SIG-M5 treated with dmso at 0.1 percent for 504 hours (cell line): ENCODE data around the gene PLD4.
"Not testable (repeated sequence)": the region's sequence is repeated elsewhere in the genome, so short reads cannot be mapped to it uniquely, and the experiment has no call there.

ENCODE experiments used
- DNase-seq: peaks from one replicate; lab custom pipeline; 2025; ENCODE audit not compliant: unreplicated experiment; lab: John Stamatoyannopoulos, UW

PLD4 gene

GRCh38 chr14:104924421-104925213 lies at the start of gene PLD4:
Gene PLD4 (plus strand): TSS chr14:104924879. CDS start chr14:104927141, 2,262 bp downstream.
- DNase-seq, result peak; percentile 86

- no peak for DNase-seq
These were observed 49.3 kb upstream of the PLD4 start for GRCh38 chr14:104875412-104875751.

GRCh38 chr14:104875811-104876210 lies 48.9 kb upstream of the PLD4 start:
- DNase-seq, result no peak

- DNase-seq, result no peak
These were observed 48.4 kb upstream of the PLD4 start for GRCh38 chr14:104876251-104876699.

- no peak for DNase-seq
These were observed 47.4 kb upstream of the PLD4 start for GRCh38 chr14:104877066-104877805.

- DNase-seq, result no peak
These were observed 46.7 kb upstream of the PLD4 start for GRCh38 chr14:104877806-104878550.

- no peak for DNase-seq
These were observed 46.1 kb upstream of the PLD4 start for GRCh38 chr14:104878582-104878981.

- no peak for DNase-seq
These were observed 45.3 kb upstream of the PLD4 start for GRCh38 chr14:104879201-104879982.

- no peak for DNase-seq
These were observed 44.6 kb upstream of the PLD4 start for GRCh38 chr14:104879983-104880565.

GRCh38 chr14:104880584-104881210 lies 44.0 kb upstream of the PLD4 start:
- no peak for DNase-seq

- no peak for DNase-seq
These were observed 43.2 kb upstream of the PLD4 start for GRCh38 chr14:104881369-104881979.

- peak; percentile 46 for DNase-seq
These were observed 42.2 kb upstream of the PLD4 start for GRCh38 chr14:104882325-104882973.

GRCh38 chr14:104882991-104883660 lies 41.6 kb upstream of the PLD4 start:
- no peak for DNase-seq

GRCh38 chr14:104883681-104884361 lies 40.9 kb upstream of the PLD4 start:
- DNase-seq, result no peak

GRCh38 chr14:104884381-104884780 lies 40.3 kb upstream of the PLD4 start:
- not testable (repeated sequence) for DNase-seq

GRCh38 chr14:104885031-104885972 lies 39.4 kb upstream of the PLD4 start:
- no peak for DNase-seq
